K562 (cell line): ENCODE results near the gene TULP3. TPM values are rescaled to one million over a fixed set of nuclear protein-coding genes. Genes with fewer than 3 reads are reported as not detected.

ENCODE experiments used
- ATAC-seq: fragments of 200-7000 bp; cut with Tn5 transposase; 3 replicates; pipeline ENCODE4 v1.9.1; 2020; ENCODE audit warnings: moderate library complexity
- BruUV-seq: library from RNA; stranded (reverse); fragments of 400-500 nt; replicated peaks from 2 replicates; lab custom pipeline; 2021; lab: Mats Ljungman, UMichigan
- CTCF ChIA-PET: fragments of 300-600 bp; formaldehyde crosslinking; extraction: SDS; loops from one replicate; lab custom pipeline; 2021; ENCODE audit warnings: low intra/inter-chr PET ratio; lab: Yijun Ruan, JAX
- POLR2A ChIA-PET: fragments of 300-600, 350-650 bp; sonication (Branson Sonifier 250); formaldehyde crosslinking; extraction: SDS; loops from one replicate; lab custom pipeline; 2021; ENCODE audit warnings: antibody characterized with exemption, inconsistent platforms; lab: Yijun Ruan, JAX
- DNase-seq, 4 experiments: peaks; one replicate each; pipeline versions ENCODE4 v3.0.0 to v3.0.0-alpha.2; 2011 to 2018; ENCODE audit warnings: low spot score in 3 of 4, mixed read lengths in 3 of 4; ENCODE audit errors: extremely low read depth in 1 of 4
- FAIRE-seq: peaks from 2 replicates; lab custom pipeline; 2011; peaks lifted over from hg19 to GRCh38; lab: Jason Lieb, UNC
- H2AFZ ChIP-seq: 2 replicates; pipeline ENCODE4 v1.6.0; 2011; ENCODE audit warnings: low read depth, low read length, control low read depth, inconsistent platforms
- H3K27ac ChIP-seq: fragments of 200-600 bp; 3 replicates; pipeline ENCODE4 v1.8.0; 2011; ENCODE audit warnings: low read depth, mild to moderate bottlenecking, control low read depth, inconsistent platforms, low read length, moderate library complexity, mixed read lengths; ENCODE audit errors: extremely low read depth
- H3K27me3 ChIP-seq, 2 experiments: fragments of 300-600 bp in 1 of 2; 2 replicates in 1 of 2; 3 replicates in 1 of 2; pipeline versions ENCODE4 v1.6.0 to v1.8.0; 2011; ENCODE audit warnings: inconsistent platforms in 2 of 2, low read length in 2 of 2, mild to moderate bottlenecking in 1 of 2, mixed read lengths in 1 of 2, moderate library complexity in 1 of 2; ENCODE audit not compliant: control insufficient read depth in 2 of 2, insufficient read depth in 2 of 2
- H3K36me3 ChIP-seq: fragments of 300-600 bp; 3 replicates; pipeline ENCODE4 v1.8.0; 2011; ENCODE audit warnings: mild to moderate bottlenecking, low read length, inconsistent platforms; ENCODE audit not compliant: control insufficient read depth, insufficient read depth
- H3K4me1 ChIP-seq, 2 experiments: fragments of 200-600 bp in 1 of 2; replicated peaks in 1 of 2; 2 replicates in 1 of 2; 3 replicates in 1 of 2; pipeline versions ENCODE4 v1.5.1 to v1.8.0; 2011; ENCODE audit warnings: inconsistent platforms in 2 of 2, low read length in 2 of 2, mild to moderate bottlenecking in 1 of 2, mixed read lengths in 1 of 2, moderate library complexity in 1 of 2; ENCODE audit not compliant: control insufficient read depth in 2 of 2, insufficient read depth in 2 of 2
- H3K4me2 ChIP-seq: 2 replicates; pipeline ENCODE4 v1.6.1; 2011; ENCODE audit warnings: low read length, control low read depth, inconsistent platforms, mixed read lengths; ENCODE audit not compliant: insufficient read depth
- H3K4me3 ChIP-seq: fragments of 200-600 bp; sonication (generic), shearing (Covaris generic); 2 replicates; pipeline ENCODE4 v1.5.1; 2016; ENCODE audit warnings: control low read depth, inconsistent platforms
- H3K79me2 ChIP-seq: fragments of 200-600 bp; 3 replicates; pipeline ENCODE4 v1.8.0; 2011; ENCODE audit warnings: low read length, inconsistent platforms; ENCODE audit not compliant: control insufficient read depth, insufficient read depth
- H3K9ac ChIP-seq, 2 experiments: 2 replicates each; pipeline versions ENCODE4 v1.6.0 to v1.6.1; 2011; ENCODE audit warnings: low read depth in 2 of 2, low read length in 2 of 2, control low read depth in 1 of 2, inconsistent platforms in 1 of 2, mild to moderate bottlenecking in 1 of 2, mixed read lengths in 1 of 2; ENCODE audit not compliant: insufficient read depth in 1 of 2
- H3K9me1 ChIP-seq: one replicate; pipeline ENCODE4 v1.6.0; 2011; ENCODE audit warnings: inconsistent platforms, mild to moderate bottlenecking, low read length, moderate library complexity; ENCODE audit not compliant: control insufficient read depth, insufficient read depth
- H3K9me3 ChIP-seq: replicated peaks from 2 replicates; pipeline ENCODE4 v1.5.1; 2011; ENCODE audit warnings: low read depth, low read length, inconsistent platforms; ENCODE audit not compliant: control insufficient read depth, insufficient read depth
- H4K20me1 ChIP-seq: replicated peaks from 2 replicates; pipeline ENCODE4 v1.6.1; 2011; ENCODE audit warnings: low read length, inconsistent platforms, mixed read lengths; ENCODE audit not compliant: control insufficient read depth, insufficient read depth
- FOXK1 ChIP-seq: sonication (generic); formaldehyde crosslinking; IDR thresholded peaks from 2 replicates; pipeline ENCODE4 v1.8.0; 2022; ENCODE audit warnings: missing genetic modification reagents, mild to moderate bottlenecking, borderline replicate concordance
- KDM5B ChIP-seq: fragments of 200-600 bp; sonication (generic); IDR thresholded peaks from 2 replicates; pipeline ENCODE4 v1.6.1; 2012; ENCODE audit warnings: low read depth, mild to moderate bottlenecking, moderate library complexity, low read length, control low read depth, inconsistent platforms; ENCODE audit not compliant: insufficient replicate concordance
- MTA1 ChIP-seq: fragments of 450-650 bp; IDR thresholded peaks from 2 replicates; pipeline ENCODE4 v1.6.1; 2017; ENCODE audit warnings: borderline replicate concordance
- REST ChIP-seq, 2 experiments: fragments of 450-650 bp; formaldehyde crosslinking in 1 of 2; IDR thresholded peaks; 2 replicates each; pipeline versions ENCODE4 v1.4.0 to v1.6.1; 2014 to 2020; ENCODE audit warnings: mild to moderate bottlenecking in 2 of 2, borderline replicate concordance in 1 of 2, low read depth in 1 of 2
- SMARCC2 ChIP-seq: fragments of 450-650 bp; IDR thresholded peaks from 2 replicates; pipeline ENCODE4 v1.6.1; 2017; ENCODE audit warnings: antibody characterized with exemption, moderate library complexity, mild to moderate bottlenecking, low read depth
- USF2 ChIP-seq: sonication (generic); formaldehyde crosslinking; IDR thresholded peaks from 2 replicates; pipeline ENCODE4 v1.5.0; 2020; ENCODE audit warnings: missing genetic modification reagents
- ZHX1 ChIP-seq: fragments of 150-350 bp; conservative IDR thresholded peaks from 2 replicates; pipeline ENCODE4 v1.6.1; 2014; ENCODE audit warnings: low read length
- ZNF12 ChIP-seq: sonication (generic); formaldehyde crosslinking; IDR thresholded peaks from 2 replicates; pipeline ENCODE4 v1.4.0; 2020; ENCODE audit warnings: mild to moderate bottlenecking, missing genetic modification reagents
- ZNF263 ChIP-seq: sonication (generic); formaldehyde crosslinking; IDR thresholded peaks from 2 replicates; pipeline ENCODE4 v1.8.0; 2022; ENCODE audit warnings: mild to moderate bottlenecking, missing genetic modification reagents, borderline replicate concordance
- ZNF354B ChIP-seq: fragments of 250-450 bp; sonication (Bioruptor Pico); IDR thresholded peaks from 2 replicates; pipeline ENCODE4 v1.4.0; 2020
- ZNF584 ChIP-seq: fragments of 200-800 bp; sonication (Bioruptor generic); IDR thresholded peaks from 2 replicates; pipeline ENCODE4 v1.6.1; 2016; ENCODE audit warnings: low read depth, mild to moderate bottlenecking, missing genetic modification characterization, missing compliant biosample characterization
- WGBS: fragments of 100-300 bp; shearing (Covaris generic); methylation state at CpG from one replicate; pipeline ENCODE4 v1.1.6; 2016; ENCODE audit warnings: low coverage, mixed read lengths; ENCODE audit not compliant: insufficient coverage; ENCODE audit errors: missing lambda C conversion rate; 5-methylcytosine and 5-hydroxymethylcytosine counted together
- in situ Hi-C: fragments of 300-500 bp; cut with MboI; formaldehyde crosslinking; loops from 4 replicates; pipeline ENCODE4 v1.15.0; 2018; ENCODE audit warnings: inconsistent platforms, mixed read lengths
- intact Hi-C: fragments of 100-400 bp; cut with micrococcal nuclease; formaldehyde crosslinking; loops from 2 replicates; pipeline ENCODE4 v1.14.2; 2022
- polyA plus RNA-seq, 8 experiments: library from polyadenylated mRNA; depleted of rRNA in 4 of 8; stranded (reverse) in 5 of 8; unstranded in 3 of 8; fragments of >200 nt; fragmentation: Nextera tagmentation in 2 of 8; fragmentation: Illumina TruSeq in 1 of 8; extraction: Ambion mirVana in 2 of 8; extraction: Trizol in 1 of 8; gene quantifications; 2 replicates each; pipeline versions ENCODE4 v1.2.1 to v1.2.3, GENCODE V29; 2011 to 2014; ENCODE audit warnings: inconsistent platforms in 1 of 8, missing spikeins in 1 of 8
- total RNA-seq, 7 experiments: library from RNA; depleted of rRNA in 6 of 7; stranded (reverse); fragments of >200 nt in 6 of 7; fragmentation: Illumina TruSeq in 2 of 7; extraction: Trizol in 2 of 7; gene quantifications; 2 replicates each; pipeline versions ENCODE4 v1.2.1 to v1.2.3, GENCODE V29; 2011 to 2021; ENCODE audit warnings: low replicate concordance in 1 of 7

Gene TULP3
- total and polyA plus RNA-seq, 9 of the 15 experiments (the other 6 are each of a cell fraction or from before 2014, with no cell fraction given), result 3.6 to 13.3 (median 7.3) TPM

- ATAC-seq, result no peak
- in situ Hi-C loops (no loop called here), intact Hi-C loops (no loop called here)
- Histone ChIP-seq H3K9me1 (peaks cover 6% of the 10 kb centered on the region), H3K79me2 (no peaks in the 10 kb centered on the region; the same call in 1 of the 3 replicates), H3K36me3 (peaks cover 28% of the 10 kb centered on the region; the same call in 2 of the 3 replicates), H3K4me2 (no peak overlapping the region), H4K20me1 (no peaks in the 10 kb centered on the region), H3K4me1 (peaks cover 3 to 17% of the 10 kb centered on the region in 2 experiments; a peak in 3 of 5 replicates), H3K27me3 (no peaks in the 10 kb centered on the region), H3K9ac (no peak overlapping the region), H2AFZ (no peak overlapping the region), H3K4me3 (no peak overlapping the region), H3K9me3 (no peaks in the 10 kb centered on the region), H3K27ac (no peak overlapping the region)
- CTCF ChIA-PET, result no interaction called here
- POLR2A ChIA-PET, result interaction anchor here (1.1 kb wide), 1 partner anchor 96 kb away, joined by 6 read pairs; no protein-coding TSS in a partner anchor
- WGBS, result 94% methylated on average over 8 of the region's 9 CpGs
- BruUV-seq, result no TSS peak
- no peak for DNase-seq
- FAIRE-seq, result no peak
- TF ChIP-seq SMARCC2 (no peak), REST (IDR thresholded peaks at IDR 0.05; ENCODE audit: borderline replicate concordance) (no peak), REST (CRISPR knock-in tag; IDR thresholded peaks at IDR 0.05; ENCODE audit: low read depth) (no peak), MTA1 (no peak), ZNF584 (CRISPR knock-in tag) (no peak), KDM5B (no peak), FOXK1 (CRISPR knock-in tag) (no peak), ZNF354B (CRISPR knock-in tag) (no peak), ZNF263 (CRISPR knock-in tag) (no peak), USF2 (CRISPR knock-in tag) (no peak), ZNF12 (CRISPR knock-in tag) (no peak), ZHX1 (no peak)
Observed at GRCh38 chr12:2973566-2973965, 82.9 kb downstream of the TULP3 start.
